Right atrium auricular region (tissue), 2 donors: Measurements from ENCODE around the gene FANCC. TPM values are rescaled to one million over a fixed set of nuclear protein-coding genes. Genes with fewer than 3 reads are reported as not detected.
A peak's percentile ranks its signal among the peaks of the same experiment; 100 is the strongest.

Source experiments
- DNase-seq: peaks from one replicate; pipeline ENCODE4 v3.0.0-alpha.2; 2019; ENCODE audit warnings: low spot score
- H3K27ac ChIP-seq, 2 donors: fragments of 200-600 bp; sonication (generic); 1 replicate in 1 of 2; 2 replicates in 1 of 2; pipeline ENCODE4 v1.5.1; 2016 to 2019
- H3K27me3 ChIP-seq, 2 donors: fragments of 200-600 bp; sonication (generic); one replicate each; pipeline versions ENCODE4 v1.5.1 to v1.6.0; 2017 to 2019
- H3K36me3 ChIP-seq: fragments of 200-600 bp; sonication (generic); one replicate; pipeline ENCODE4 v1.5.1; 2016
- H3K4me1 ChIP-seq, 2 donors: fragments of 200-600 bp; sonication (generic); one replicate each; pipeline versions ENCODE4 v1.5.1 to v1.6.0; 2017 to 2019
- H3K4me3 ChIP-seq, 2 donors: fragments of 200-600 bp; sonication (generic); 1 replicate in 1 of 2; 2 replicates in 1 of 2; pipeline ENCODE4 v1.5.1; 2017 to 2019; ENCODE audit warnings: mild to moderate bottlenecking in 1 of 2, moderate library complexity in 1 of 2
- H3K9me3 ChIP-seq, 2 donors: fragments of 200-600 bp; sonication (generic); one replicate each; pipeline ENCODE4 v1.5.1; 2019
- CTCF ChIP-seq, 2 donors: fragments of 200-600 bp; sonication (generic); IDR thresholded peaks; one replicate each; pipeline ENCODE4 v1.5.1; 2019; ENCODE audit warnings: antibody characterized with exemption in 2 of 2
- total RNA-seq, 2 donors: library from RNA; depleted of rRNA; stranded (reverse); fragments of >200 nt; gene quantifications; one replicate each; pipeline ENCODE4 v1.1.0, GENCODE V29; 2016

FANCC gene
- total RNA-seq, 2 donors from 2014 or later, result 1.8 to 6.2 TPM

- peak overlapping the region; percentile 25 to 40 for H3K27ac ChIP-seq
- H3K36me3 ChIP-seq, result peaks cover 77% of the 10 kb centered on the region
- H3K4me1 ChIP-seq, result peaks cover 0 to 42% of the 10 kb centered on the region in 2 donors
- no peaks in the 10 kb centered on the region for H3K27me3 ChIP-seq
- DNase-seq, result no peak
- TF ChIP-seq CTCF (IDR thresholded peaks at IDR 0.05), result no peak
- no peak overlapping the region for H3K4me3 ChIP-seq
- H3K9me3 ChIP-seq, result no peaks in the 10 kb centered on the region
Observed at GRCh38 chr9:95107001-95107749, 210.3 kb downstream of the FANCC start.

GRCh38 chr9:95105519-95106287, 211.8 kb downstream of the FANCC start:
- no peak for TF ChIP-seq CTCF (IDR thresholded peaks at IDR 0.05)
- Histone ChIP-seq H3K9me3 (no peaks in the 10 kb centered on the region), H3K27ac (peak overlapping the region in 1 of 2 donors; percentile 68), H3K27me3 (no peaks in the 10 kb centered on the region), H3K4me3 (no peak overlapping the region), H3K36me3 (peaks cover 66% of the 10 kb centered on the region), H3K4me1 (peaks cover 0 to 57% of the 10 kb centered on the region in 2 donors)
- no peak for DNase-seq

- H3K27me3 ChIP-seq, result no peaks in the 10 kb centered on the region
- no peak for TF ChIP-seq CTCF (IDR thresholded peaks at IDR 0.05)
- H3K9me3 ChIP-seq, result no peaks in the 10 kb centered on the region
- no peak for DNase-seq
- H3K4me3 ChIP-seq, result no peak overlapping the region
- H3K4me1 ChIP-seq, result peaks cover 0 to 63% of the 10 kb centered on the region in 2 donors
- peaks cover 61% of the 10 kb centered on the region for H3K36me3 ChIP-seq
- peak overlapping the region; percentile 32 to 68 for H3K27ac ChIP-seq
Observed at GRCh38 chr9:95104980-95105379, 212.5 kb downstream of the FANCC start.

- peaks cover 57% of the 10 kb centered on the region for H3K36me3 ChIP-seq
Observed at GRCh38 chr9:95104581-95104960, 212.9 kb downstream of the FANCC start.

More at GRCh38 chr9:95104581-95104960, 212.9 kb downstream of the FANCC start:
- DNase-seq, result no peak
- TF ChIP-seq CTCF (IDR thresholded peaks at IDR 0.05), result no peak
- Histone ChIP-seq H3K27me3 (no peaks in the 10 kb centered on the region), H3K4me1 (peaks cover 0 to 67% of the 10 kb centered on the region in 2 donors), H3K4me3 (no peak overlapping the region), H3K9me3 (no peaks in the 10 kb centered on the region), H3K27ac (peak overlapping the region; percentile 32 to 68)
